SK-N-SH treated with all-trans-retinoic acid at 6 μM for 48 hours (cell line): Measurements from ENCODE around the gene CISTR.

Source experiments
- ARNTL ChIP-seq: fragments of 450-650 bp; formaldehyde crosslinking; IDR thresholded peaks from 2 replicates; pipeline ENCODE4 v1.5.0; 2020; ENCODE audit warnings: low read depth, mild to moderate bottlenecking, moderate library complexity, borderline replicate concordance
- OSR1 ChIP-seq: fragments of 250-450 bp; sonication (Bioruptor Pico); IDR thresholded peaks from 2 replicates; pipeline ENCODE4 v1.8.0; 2022; ENCODE audit warnings: moderate library complexity, mild to moderate bottlenecking, inconsistent platforms
- RARB ChIP-seq: fragments of 250-450 bp; sonication (Bioruptor Pico); IDR thresholded peaks from 2 replicates; pipeline ENCODE4 v1.8.0; 2021; ENCODE audit warnings: mild to moderate bottlenecking, moderate library complexity
- TOX ChIP-seq: fragments of 250-450 bp; sonication (Bioruptor Pico); IDR thresholded peaks from 2 replicates; pipeline ENCODE4 v1.8.0; 2021; ENCODE audit warnings: mild to moderate bottlenecking, moderate library complexity, borderline replicate concordance
- ZFP3 ChIP-seq: fragments of 250-450 bp; sonication (Bioruptor Pico); IDR thresholded peaks from 2 replicates; pipeline ENCODE4 v1.5.0; 2020; ENCODE audit warnings: mild to moderate bottlenecking, moderate library complexity
- ZFP30 ChIP-seq: fragments of 450-650 bp; formaldehyde crosslinking; IDR thresholded peaks from 2 replicates; pipeline ENCODE4 v1.5.0; 2022; ENCODE audit warnings: mild to moderate bottlenecking, moderate library complexity
- ZNF70 ChIP-seq: fragments of 450-650 bp; formaldehyde crosslinking; IDR thresholded peaks from 2 replicates; pipeline ENCODE4 v1.5.0; 2020; ENCODE audit warnings: mild to moderate bottlenecking, moderate library complexity
- TF ChIP-seq, protein P1 (sequence below): fragments of 250-450 bp; sonication (Bioruptor Pico); IDR thresholded peaks from 2 replicates; pipeline ENCODE4 v1.8.0; 2020; ENCODE audit warnings: mild to moderate bottlenecking, moderate library complexity, borderline replicate concordance
- TF ChIP-seq, protein P2 (sequence below): fragments of 250-450 bp; sonication (Bioruptor Pico); IDR thresholded peaks from 2 replicates; pipeline ENCODE4 v1.5.1; 2020; ENCODE audit warnings: low read depth, mild to moderate bottlenecking, moderate library complexity

DNA sequence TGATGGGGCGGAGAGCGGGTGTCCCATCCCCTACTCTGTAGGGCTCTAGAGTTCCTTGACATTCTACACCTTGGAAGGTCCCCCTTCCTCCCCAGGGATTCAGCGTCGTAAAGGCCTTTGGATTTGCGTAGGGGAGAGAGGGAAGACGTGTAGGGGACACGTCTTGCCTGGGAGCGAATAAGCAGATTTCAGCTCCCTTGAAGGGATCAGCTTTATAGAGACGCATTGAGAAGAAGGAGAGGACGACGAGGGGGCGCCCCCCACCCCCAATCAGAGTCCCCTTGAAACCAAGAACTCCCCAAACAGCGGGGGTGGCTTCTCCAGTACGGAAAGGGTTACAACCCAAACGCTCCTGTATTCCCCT is 24.9 kb downstream of the CISTR start:
- TF ChIP-seq, protein P1, sequence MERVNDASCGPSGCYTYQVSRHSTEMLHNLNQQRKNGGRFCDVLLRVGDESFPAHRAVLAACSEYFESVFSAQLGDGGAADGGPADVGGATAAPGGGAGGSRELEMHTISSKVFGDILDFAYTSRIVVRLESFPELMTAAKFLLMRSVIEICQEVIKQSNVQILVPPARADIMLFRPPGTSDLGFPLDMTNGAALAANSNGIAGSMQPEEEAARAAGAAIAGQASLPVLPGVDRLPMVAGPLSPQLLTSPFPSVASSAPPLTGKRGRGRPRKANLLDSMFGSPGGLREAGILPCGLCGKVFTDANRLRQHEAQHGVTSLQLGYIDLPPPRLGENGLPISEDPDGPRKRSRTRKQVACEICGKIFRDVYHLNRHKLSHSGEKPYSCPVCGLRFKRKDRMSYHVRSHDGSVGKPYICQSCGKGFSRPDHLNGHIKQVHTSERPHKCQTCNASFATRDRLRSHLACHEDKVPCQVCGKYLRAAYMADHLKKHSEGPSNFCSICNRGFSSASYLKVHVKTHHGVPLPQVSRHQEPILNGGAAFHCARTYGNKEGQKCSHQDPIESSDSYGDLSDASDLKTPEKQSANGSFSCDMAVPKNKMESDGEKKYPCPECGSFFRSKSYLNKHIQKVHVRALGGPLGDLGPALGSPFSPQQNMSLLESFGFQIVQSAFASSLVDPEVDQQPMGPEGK (CRISPR knock-in tag), result no peak
- TF ChIP-seq, protein P2, sequence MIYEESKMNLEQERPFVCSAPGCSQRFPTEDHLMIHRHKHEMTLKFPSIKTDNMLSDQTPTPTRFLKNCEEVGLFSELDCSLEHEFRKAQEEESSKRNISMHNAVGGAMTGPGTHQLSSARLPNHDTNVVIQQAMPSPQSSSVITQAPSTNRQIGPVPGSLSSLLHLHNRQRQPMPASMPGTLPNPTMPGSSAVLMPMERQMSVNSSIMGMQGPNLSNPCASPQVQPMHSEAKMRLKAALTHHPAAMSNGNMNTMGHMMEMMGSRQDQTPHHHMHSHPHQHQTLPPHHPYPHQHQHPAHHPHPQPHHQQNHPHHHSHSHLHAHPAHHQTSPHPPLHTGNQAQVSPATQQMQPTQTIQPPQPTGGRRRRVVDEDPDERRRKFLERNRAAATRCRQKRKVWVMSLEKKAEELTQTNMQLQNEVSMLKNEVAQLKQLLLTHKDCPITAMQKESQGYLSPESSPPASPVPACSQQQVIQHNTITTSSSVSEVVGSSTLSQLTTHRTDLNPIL (CRISPR knock-in tag), result no peak
- TF ChIP-seq ARNTL (CRISPR knock-in tag) (no peak), ZFP30 (CRISPR knock-in tag) (no peak), ZFP3 (no peak), OSR1 (no peak), TOX (CRISPR knock-in tag) (no peak), ZNF70 (CRISPR knock-in tag) (no peak), RARB (CRISPR knock-in tag) (no peak)
